Measurements from ENCODE around the gene C11orf68. TPM values are rescaled to one million over a fixed set of nuclear protein-coding genes. Genes with fewer than 3 reads are reported as not detected.

Gene C11orf68
- polyA plus RNA-seq, 3 donors, result 21.8 to 31.5 (median 22.8) TPM

DNA sequence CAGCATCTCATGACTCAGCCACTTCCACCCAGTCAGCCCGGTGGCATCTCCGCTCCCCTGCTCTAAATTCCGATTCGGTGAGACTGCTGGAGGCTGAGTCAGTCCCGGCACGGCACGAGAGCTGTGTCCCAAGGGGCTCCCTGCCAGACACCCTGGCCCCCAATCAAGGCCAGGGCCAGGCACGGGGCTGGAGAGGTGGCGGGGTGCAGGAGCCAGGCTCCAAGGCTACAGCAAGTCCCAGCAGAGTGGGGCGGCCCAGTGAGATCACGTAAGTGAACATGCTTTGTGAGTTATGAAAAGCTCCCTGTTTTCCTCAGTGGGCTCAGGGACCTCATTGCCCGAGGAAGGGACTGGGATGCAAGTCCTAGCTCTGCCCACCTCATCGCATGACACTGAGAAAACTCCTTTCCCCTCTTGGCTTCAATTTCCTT lies 3.0 kb downstream of the C11orf68 start:
- Mint-ChIP-seq H3K27me3 (ENCODE audit: low read depth in 3 of 3) (peaks cover 0 to 2% (median 0%) of the 10 kb centered on the region in 3 donors), H3K36me3 (peaks cover 6 to 8% of the 10 kb centered on the region in 2 donors), H3K4me1 (peaks cover 59% of the 10 kb centered on the region), H3K27ac (peak overlapping the region in 4 of 7 donors; percentile 19 to 84 (median 80)), H3K9me3 (no peaks in the 10 kb centered on the region), H3K4me3 (peak overlapping the region in 1 of 2 donors; percentile 72)
- DNase-seq, result peak; percentile 86 to 96 (median 92)
- intact Hi-C loops (cut with micrococcal nuclease), result loop anchor here in 1 of 2 donors (1.0 kb wide), 1 partner anchor 14 kb away; no protein-coding TSS in a partner anchor
- Histone ChIP-seq H2AFZ (ENCODE audit: insufficient read depth, low read depth, low read length, poor library complexity, severe bottlenecking) (no peak overlapping the region), H4K20me1 (ENCODE audit: insufficient read depth, low read length) (peaks cover 10% of the 10 kb centered on the region), H3K36me3 (replicated peaks in 1 of 2; ENCODE audit: control insufficient read depth in 1 of 2, insufficient read depth in 2 of 2, low read length in 2 of 2) (no peaks in the 10 kb centered on the region), H3K4me2 (replicated peaks; ENCODE audit: extremely low read depth, low read length, poor library complexity, severe bottlenecking) (peak overlapping the region; percentile 68), H3K4me3 (replicated peaks in 1 of 3; ENCODE audit: low read depth in 2 of 3, low read length in 3 of 3) (peak overlapping the region in 1 of 3 experiments; percentile 44), H3K27ac (ENCODE audit: low read depth in 1 of 2, low read length in 2 of 2) (peak overlapping the region; percentile 48 to 85), H3K79me2 (ENCODE audit: insufficient read depth, low read length) (peaks cover 36% of the 10 kb centered on the region), H3K9me3 (replicated peaks in 1 of 2; ENCODE audit: control insufficient read depth in 1 of 2, insufficient read depth in 1 of 2, low read length in 2 of 2) (no peaks in the 10 kb centered on the region), H3K4me1 (ENCODE audit: control insufficient read depth in 1 of 2, insufficient read depth in 2 of 2, low read length in 2 of 2) (peaks cover 63 to 69% of the 10 kb centered on the region in 2 donors), H3K27me3 (ENCODE audit: control insufficient read depth in 2 of 2, insufficient read depth in 2 of 2, low read length in 2 of 2) (no peaks in the 10 kb centered on the region), H3K9ac (ENCODE audit: insufficient read depth, low read length, poor library complexity, severe bottlenecking) (peak overlapping the region; percentile 24)
- WGBS (ENCODE audit: insufficient coverage), result 16% methylated on average over 11 of the region's 13 CpGs
- TF ChIP-seq CTCF (IDR thresholded peaks at IDR 0.05), result no peak

DNA sequence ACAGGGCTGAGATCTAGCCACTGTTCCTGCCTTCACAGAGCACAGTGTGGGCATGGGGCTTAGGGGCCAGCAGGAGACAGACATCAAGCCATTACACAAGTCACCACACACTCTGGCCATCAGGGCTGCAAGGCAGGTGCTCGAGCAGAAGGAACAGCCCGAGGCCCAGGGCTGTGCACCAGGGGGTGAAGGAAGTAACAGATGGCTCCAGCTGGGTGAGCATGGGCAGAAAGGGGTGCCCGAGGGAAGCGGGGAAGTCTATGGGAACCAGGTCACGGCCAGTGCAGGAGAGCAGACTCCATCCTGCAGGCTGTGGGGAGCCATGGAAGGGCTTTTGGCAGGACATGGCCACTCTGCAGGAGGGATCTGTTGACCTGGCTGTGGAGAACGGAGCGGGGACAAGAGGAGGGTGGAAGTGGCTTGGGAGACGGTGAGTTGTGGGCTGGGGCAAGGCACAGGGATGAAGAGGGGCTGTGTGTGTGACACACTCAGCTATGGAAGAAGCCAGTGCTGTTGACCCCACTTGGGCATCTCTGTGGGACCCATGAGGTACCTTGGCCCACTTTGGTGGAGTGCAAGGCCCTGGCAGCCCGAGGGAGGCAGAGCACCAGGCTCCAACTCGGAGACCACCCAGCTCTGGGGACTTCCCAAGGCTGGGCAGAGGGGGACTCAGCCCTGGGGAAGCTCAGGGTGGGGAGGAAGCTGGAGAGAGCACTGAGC lies 3.6 kb downstream of the C11orf68 start:
- Mint-ChIP-seq H3K27ac (peak overlapping the region; percentile 25 to 88 (median 83)), H3K27me3 (ENCODE audit: low read depth in 3 of 3) (peaks cover 0 to 2% (median under 1%) of the 10 kb centered on the region in 3 donors), H3K36me3 (peaks cover 6 to 8% of the 10 kb centered on the region in 2 donors), H3K4me1 (peaks cover 54% of the 10 kb centered on the region), H3K9me3 (no peaks in the 10 kb centered on the region), H3K4me3 (peak overlapping the region; percentile 68 to 73)
- Histone ChIP-seq H3K4me1 (ENCODE audit: control insufficient read depth in 1 of 2, insufficient read depth in 2 of 2, low read length in 2 of 2) (peaks cover 57 to 63% of the 10 kb centered on the region in 2 donors), H3K9me3 (replicated peaks in 1 of 2; ENCODE audit: control insufficient read depth in 1 of 2, insufficient read depth in 1 of 2, low read length in 2 of 2) (no peaks in the 10 kb centered on the region), H3K4me3 (replicated peaks in 1 of 3; ENCODE audit: low read depth in 2 of 3, low read length in 3 of 3) (peak overlapping the region in 1 of 3 experiments; percentile 44), H3K36me3 (replicated peaks in 1 of 2; ENCODE audit: control insufficient read depth in 1 of 2, insufficient read depth in 2 of 2, low read length in 2 of 2) (no peaks in the 10 kb centered on the region), H4K20me1 (ENCODE audit: insufficient read depth, low read length) (peaks cover 10% of the 10 kb centered on the region), H3K79me2 (ENCODE audit: insufficient read depth, low read length) (peaks cover 31% of the 10 kb centered on the region), H3K27ac (ENCODE audit: low read depth in 1 of 2, low read length in 2 of 2) (peak overlapping the region; percentile 48 to 85), H3K4me2 (replicated peaks; ENCODE audit: extremely low read depth, low read length, poor library complexity, severe bottlenecking) (peak overlapping the region; percentile 68), H2AFZ (ENCODE audit: insufficient read depth, low read depth, low read length, poor library complexity, severe bottlenecking) (no peak overlapping the region), H3K27me3 (ENCODE audit: control insufficient read depth in 2 of 2, insufficient read depth in 2 of 2, low read length in 2 of 2) (no peaks in the 10 kb centered on the region), H3K9ac (ENCODE audit: insufficient read depth, low read length, poor library complexity, severe bottlenecking) (peak overlapping the region; percentile 24)
- DNase-seq, result no peak
- WGBS (ENCODE audit: insufficient coverage), result 34% methylated on average over 8 of the region's 10 CpGs
- intact Hi-C loops (cut with micrococcal nuclease), result no loop called here
- TF ChIP-seq CTCF (IDR thresholded peaks at IDR 0.05), result no peak

All from CD14-positive monocyte (primary cell).